ENCODE data around the gene HS3ST5. TPM values are rescaled to one million over a fixed set of nuclear protein-coding genes. Genes with fewer than 3 reads are reported as not detected.
"Not testable (repeated sequence)": the region's sequence is repeated elsewhere in the genome, so short reads cannot be mapped to it uniquely, and the experiment has no call there.

HS3ST5 gene
- total RNA-seq, 2 donors from 2014 or later, result 0.31 to 2.0 TPM

GRCh38 chr6:114319749-114320148, 23.1 kb downstream of the HS3ST5 start:
- Histone ChIP-seq H3K9me3 (ENCODE audit: control insufficient read depth, low read length) (no peaks in the 10 kb centered on the region), H3K27me3 (ENCODE audit: control insufficient read depth, insufficient read depth, low read length, poor library complexity, severe bottlenecking) (no peaks in the 10 kb centered on the region), H3K4me1 (ENCODE audit: control insufficient read depth, insufficient read depth, low read length) (peaks cover 3% of the 10 kb centered on the region), H3K9ac (ENCODE audit: extremely low read depth, low read length, poor library complexity, severe bottlenecking) (no peak overlapping the region), H3K36me3 (ENCODE audit: control insufficient read depth, insufficient read depth, low read length) (no peaks in the 10 kb centered on the region), H3K4me3 (ENCODE audit: low read length) (no peak overlapping the region), H3K27ac (ENCODE audit: low read depth, low read length) (no peak overlapping the region)
- WGBS, 2 experiments (ENCODE audit: insufficient coverage in 1 of 2, insufficient read length in 1 of 2), result 80 to 94% methylated on average over 1 to 2 of the region's 3 CpGs
- no peaks in the 10 kb centered on the region for H3K9me3 Mint-ChIP-seq
- no peak for DNase-seq
- H3K4me3 Mint-ChIP-seq, result no peak overlapping the region
- TF ChIP-seq CTCF (conservative IDR thresholded peaks at IDR 0.05), result no peak
- peaks cover 19% of the 10 kb centered on the region for H3K4me1 Mint-ChIP-seq
- no peak overlapping the region for H3K27ac Mint-ChIP-seq
- H3K27me3 Mint-ChIP-seq (ENCODE audit: insufficient read depth), result no peaks in the 10 kb centered on the region
- no peaks in the 10 kb centered on the region for H3K36me3 Mint-ChIP-seq (ENCODE audit: low read depth)

GRCh38 chr6:114315831-114316595, 26.8 kb downstream of the HS3ST5 start:
- H3K4me3 ChIP-seq (ENCODE audit: low read length), result no peak overlapping the region
- H3K4me1 ChIP-seq (ENCODE audit: control insufficient read depth, insufficient read depth, low read length), result no peaks in the 10 kb centered on the region
- H3K9ac ChIP-seq (ENCODE audit: extremely low read depth, low read length, poor library complexity, severe bottlenecking), result no peak overlapping the region
- Mint-ChIP-seq H3K9me3 (no peaks in the 10 kb centered on the region), H3K4me3 (no peak overlapping the region), H3K27me3 (ENCODE audit: insufficient read depth) (no peaks in the 10 kb centered on the region), H3K27ac (no peak overlapping the region), H3K36me3 (ENCODE audit: low read depth) (no peaks in the 10 kb centered on the region), H3K4me1 (peaks cover 4% of the 10 kb centered on the region)
- WGBS, 2 experiments (ENCODE audit: insufficient coverage in 1 of 2, insufficient read length in 1 of 2), result 92 to 100% methylated on average over 2 to 5 of the region's 5 CpGs
- no peaks in the 10 kb centered on the region for H3K9me3 ChIP-seq (ENCODE audit: control insufficient read depth, low read length)
- H3K36me3 ChIP-seq (ENCODE audit: control insufficient read depth, insufficient read depth, low read length), result no peaks in the 10 kb centered on the region
- no peak overlapping the region for H3K27ac ChIP-seq (ENCODE audit: low read depth, low read length)
- DNase-seq, result no peak
- no peaks in the 10 kb centered on the region for H3K27me3 ChIP-seq (ENCODE audit: control insufficient read depth, insufficient read depth, low read length, poor library complexity, severe bottlenecking)
- TF ChIP-seq CTCF (conservative IDR thresholded peaks at IDR 0.05), result no peak

- DNase-seq; H3K9me3 ChIP-seq (ENCODE audit: control insufficient read depth, low read length); H3K27me3 ChIP-seq (ENCODE audit: control insufficient read depth, insufficient read depth, low read length, poor library complexity, severe bottlenecking); H3K36me3 ChIP-seq (ENCODE audit: control insufficient read depth, insufficient read depth, low read length); H3K4me1 ChIP-seq (ENCODE audit: control insufficient read depth, insufficient read depth, low read length); H3K4me3 Mint-ChIP-seq; H3K9me3 Mint-ChIP-seq; H3K27ac Mint-ChIP-seq; H3K27ac ChIP-seq (ENCODE audit: low read depth, low read length); H3K9ac ChIP-seq (ENCODE audit: extremely low read depth, low read length, poor library complexity, severe bottlenecking); H3K4me3 ChIP-seq (ENCODE audit: low read length); H3K4me1 Mint-ChIP-seq; H3K36me3 Mint-ChIP-seq (ENCODE audit: low read depth); H3K27me3 Mint-ChIP-seq (ENCODE audit: insufficient read depth): not testable (repeated sequence)
- 94 to 95% methylated on average over 4 to 6 of the region's 6 CpGs for WGBS, 2 experiments (ENCODE audit: insufficient coverage in 1 of 2, insufficient read length in 1 of 2)
These were observed 29.0 kb downstream of the HS3ST5 start for GRCh38 chr6:114313816-114314215.

Data from endodermal cell (in vitro differentiated cells).